Measurements from ENCODE around the gene HFM1. TPM values are rescaled to one million over a fixed set of nuclear protein-coding genes. Genes with fewer than 3 reads are reported as not detected.

Gene HFM1
- total and polyA plus RNA-seq, 10 of the 15 experiments (the other 5 are each of a cell fraction or from before 2014, with no cell fraction given): not detected

DNA sequence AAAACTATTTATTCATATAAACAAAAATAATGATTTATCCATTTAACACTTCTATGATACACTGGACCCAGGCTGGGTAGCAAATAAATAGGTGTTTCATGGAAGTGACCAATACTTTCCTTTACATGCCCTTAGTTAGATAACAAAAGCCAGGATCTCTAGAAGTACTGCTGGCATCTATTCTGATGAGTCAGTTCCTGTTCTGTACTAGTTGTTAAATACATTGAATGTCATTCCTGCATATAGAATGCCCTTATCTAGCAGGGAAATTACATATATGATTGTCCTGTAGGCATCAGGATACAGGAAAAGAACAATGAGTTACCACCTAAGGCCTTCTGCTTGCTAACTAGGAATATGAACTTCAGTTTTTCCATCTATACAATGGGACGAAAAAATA lies 130.8 kb downstream of the HFM1 start:
- WGBS (ENCODE audit: insufficient coverage, insufficient replicate concordance, low lambda C conversion rate, missing lambda C conversion rate): 0% methylated on average over 1 of the region's 1 CpG
- in situ Hi-C loops (cut with MboI): no loop called here
- H3K4me1 ChIP-seq (ENCODE audit: control insufficient read depth, insufficient read depth, low read length): no peaks in the 10 kb centered on the region

More for the DNA sequence above, 130.8 kb downstream of the HFM1 start:
- Histone ChIP-seq H3K4me2 (ENCODE audit: control insufficient read depth, insufficient read depth) (no peak overlapping the region), H3K9me3 (replicated peaks; ENCODE audit: control insufficient read depth, insufficient read depth, low read length) (no peaks in the 10 kb centered on the region), H4K20me1 (ENCODE audit: control insufficient read depth, insufficient read depth) (no peaks in the 10 kb centered on the region), H3K36me3 (ENCODE audit: control insufficient read depth in 2 of 2, insufficient read depth in 2 of 2, low read length in 1 of 2) (no peaks in the 10 kb centered on the region), H3K27me3 (replicated peaks in 1 of 2; ENCODE audit: control insufficient read depth in 2 of 2, insufficient read depth in 2 of 2, low read length in 1 of 2) (no peaks in the 10 kb centered on the region; a peak in 1 of 4 replicates), H3K9ac (ENCODE audit: control insufficient read depth, insufficient read depth, low read length) (no peak overlapping the region), H3K79me2 (ENCODE audit: control insufficient read depth, insufficient read depth, low read length) (no peaks in the 10 kb centered on the region), H3K27ac (ENCODE audit: control insufficient read depth, insufficient read depth) (no peak overlapping the region), H3K4me3 (no peak overlapping the region), H2AFZ (ENCODE audit: control insufficient read depth, low read depth, low read length) (no peak overlapping the region)
- BruUV-seq (replicated peaks): no TSS peak
- no peak for FAIRE-seq
- DNase-seq (ENCODE audit: low read depth, low spot score): no peak
- ATAC-seq: no peak
- ChIA-PET POLR2A (no interaction called here), SMC1A (ENCODE audit: uncharacterized antibody, unreplicated experiment) (no interaction called here), RAD21 (ENCODE audit: unreplicated experiment) (no interaction called here), CTCF (no interaction called here)
- intact Hi-C loops (cut with micrococcal nuclease; ENCODE audit: unreplicated experiment): no loop called here
- TF ChIP-seq, protein P1, sequence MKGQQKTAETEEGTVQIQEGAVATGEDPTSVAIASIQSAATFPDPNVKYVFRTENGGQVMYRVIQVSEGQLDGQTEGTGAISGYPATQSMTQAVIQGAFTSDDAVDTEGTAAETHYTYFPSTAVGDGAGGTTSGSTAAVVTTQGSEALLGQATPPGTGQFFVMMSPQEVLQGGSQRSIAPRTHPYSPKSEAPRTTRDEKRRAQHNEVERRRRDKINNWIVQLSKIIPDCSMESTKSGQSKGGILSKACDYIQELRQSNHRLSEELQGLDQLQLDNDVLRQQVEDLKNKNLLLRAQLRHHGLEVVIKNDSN (IDR thresholded peaks at IDR 0.05; ENCODE audit: borderline replicate concordance, extremely low read length, insufficient read depth, low read depth, low read length): no peak
- TF ChIP-seq SREBF1 (IDR thresholded peaks at IDR 0.05; ENCODE audit: low read length) (no peak), TCF7 (IDR thresholded peaks at IDR 0.05; ENCODE audit: borderline replicate concordance) (no peak), NFYA (IDR thresholded peaks at IDR 0.05; ENCODE audit: borderline replicate concordance, low read depth, low read length) (no peak), SIX5 (IDR thresholded peaks at IDR 0.05; ENCODE audit: low read depth, low read length, severe bottlenecking) (no peak), SPI1 (IDR thresholded peaks at IDR 0.05; ENCODE audit: borderline replicate concordance, insufficient read depth, low read depth, low read length) (no peak), MYB (IDR thresholded peaks at IDR 0.05; ENCODE audit: borderline replicate concordance, low read depth, low read length) (no peak), HDGF (IDR thresholded peaks at IDR 0.05) (no peak), PML (IDR thresholded peaks at IDR 0.05; ENCODE audit: low read length) (no peak), NR2C2 (IDR thresholded peaks at IDR 0.05; ENCODE audit: borderline replicate concordance, control insufficient read depth, insufficient read length, low read depth) (no peak), SMAD1 (IDR thresholded peaks at IDR 0.05; ENCODE audit: low read depth, partially characterized antibody) (no peak), YY1 (IDR thresholded peaks at IDR 0.05; ENCODE audit: low read depth, low read length) (no peak)
- TF ChIP-seq, protein P2, sequence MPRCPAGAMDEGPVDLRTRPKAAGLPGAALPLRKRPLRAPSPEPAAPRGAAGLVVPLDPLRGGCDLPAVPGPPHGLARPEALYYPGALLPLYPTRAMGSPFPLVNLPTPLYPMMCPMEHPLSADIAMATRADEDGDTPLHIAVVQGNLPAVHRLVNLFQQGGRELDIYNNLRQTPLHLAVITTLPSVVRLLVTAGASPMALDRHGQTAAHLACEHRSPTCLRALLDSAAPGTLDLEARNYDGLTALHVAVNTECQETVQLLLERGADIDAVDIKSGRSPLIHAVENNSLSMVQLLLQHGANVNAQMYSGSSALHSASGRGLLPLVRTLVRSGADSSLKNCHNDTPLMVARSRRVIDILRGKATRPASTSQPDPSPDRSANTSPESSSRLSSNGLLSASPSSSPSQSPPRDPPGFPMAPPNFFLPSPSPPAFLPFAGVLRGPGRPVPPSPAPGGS (IDR thresholded peaks at IDR 0.05; ENCODE audit: borderline replicate concordance, insufficient read depth, low read depth, low read length, poor library complexity, severe bottlenecking): no peak
- TF ChIP-seq, protein P3, sequence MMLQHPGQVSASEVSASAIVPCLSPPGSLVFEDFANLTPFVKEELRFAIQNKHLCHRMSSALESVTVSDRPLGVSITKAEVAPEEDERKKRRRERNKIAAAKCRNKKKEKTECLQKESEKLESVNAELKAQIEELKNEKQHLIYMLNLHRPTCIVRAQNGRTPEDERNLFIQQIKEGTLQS (IDR thresholded peaks at IDR 0.05; ENCODE audit: borderline replicate concordance, extremely low read depth, low read depth, low read length): no peak
- TF ChIP-seq, protein P4, sequence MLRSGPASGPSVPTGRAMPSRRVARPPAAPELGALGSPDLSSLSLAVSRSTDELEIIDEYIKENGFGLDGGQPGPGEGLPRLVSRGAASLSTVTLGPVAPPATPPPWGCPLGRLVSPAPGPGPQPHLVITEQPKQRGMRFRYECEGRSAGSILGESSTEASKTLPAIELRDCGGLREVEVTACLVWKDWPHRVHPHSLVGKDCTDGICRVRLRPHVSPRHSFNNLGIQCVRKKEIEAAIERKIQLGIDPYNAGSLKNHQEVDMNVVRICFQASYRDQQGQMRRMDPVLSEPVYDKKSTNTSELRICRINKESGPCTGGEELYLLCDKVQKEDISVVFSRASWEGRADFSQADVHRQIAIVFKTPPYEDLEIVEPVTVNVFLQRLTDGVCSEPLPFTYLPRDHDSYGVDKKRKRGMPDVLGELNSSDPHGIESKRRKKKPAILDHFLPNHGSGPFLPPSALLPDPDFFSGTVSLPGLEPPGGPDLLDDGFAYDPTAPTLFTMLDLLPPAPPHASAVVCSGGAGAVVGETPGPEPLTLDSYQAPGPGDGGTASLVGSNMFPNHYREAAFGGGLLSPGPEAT (IDR thresholded peaks at IDR 0.05; ENCODE audit: low read depth): no peak

Measured in GM12878 (cell line).